WI38 (cell line): ENCODE measurements around the gene STH.

ENCODE experiments used
- H3K4me3 ChIP-seq: 2 replicates; pipeline ENCODE4 v1.5.1; 2011; ENCODE audit warnings: low read depth, mild to moderate bottlenecking, control low read depth, low read length
- TF ChIP-seq, protein P1 (sequence below): IDR thresholded peaks from 2 replicates; pipeline ENCODE4 v1.5.1; 2012; ENCODE audit warnings: low read depth, mild to moderate bottlenecking, control low read depth, low read length

The STH gene, protein sequence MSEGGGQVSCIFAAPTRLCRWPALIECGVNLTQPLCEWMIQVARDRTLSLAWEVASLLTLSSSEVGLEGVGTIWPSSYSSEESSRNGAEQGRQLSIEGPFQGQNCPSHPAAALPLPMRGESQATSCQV

DNA sequence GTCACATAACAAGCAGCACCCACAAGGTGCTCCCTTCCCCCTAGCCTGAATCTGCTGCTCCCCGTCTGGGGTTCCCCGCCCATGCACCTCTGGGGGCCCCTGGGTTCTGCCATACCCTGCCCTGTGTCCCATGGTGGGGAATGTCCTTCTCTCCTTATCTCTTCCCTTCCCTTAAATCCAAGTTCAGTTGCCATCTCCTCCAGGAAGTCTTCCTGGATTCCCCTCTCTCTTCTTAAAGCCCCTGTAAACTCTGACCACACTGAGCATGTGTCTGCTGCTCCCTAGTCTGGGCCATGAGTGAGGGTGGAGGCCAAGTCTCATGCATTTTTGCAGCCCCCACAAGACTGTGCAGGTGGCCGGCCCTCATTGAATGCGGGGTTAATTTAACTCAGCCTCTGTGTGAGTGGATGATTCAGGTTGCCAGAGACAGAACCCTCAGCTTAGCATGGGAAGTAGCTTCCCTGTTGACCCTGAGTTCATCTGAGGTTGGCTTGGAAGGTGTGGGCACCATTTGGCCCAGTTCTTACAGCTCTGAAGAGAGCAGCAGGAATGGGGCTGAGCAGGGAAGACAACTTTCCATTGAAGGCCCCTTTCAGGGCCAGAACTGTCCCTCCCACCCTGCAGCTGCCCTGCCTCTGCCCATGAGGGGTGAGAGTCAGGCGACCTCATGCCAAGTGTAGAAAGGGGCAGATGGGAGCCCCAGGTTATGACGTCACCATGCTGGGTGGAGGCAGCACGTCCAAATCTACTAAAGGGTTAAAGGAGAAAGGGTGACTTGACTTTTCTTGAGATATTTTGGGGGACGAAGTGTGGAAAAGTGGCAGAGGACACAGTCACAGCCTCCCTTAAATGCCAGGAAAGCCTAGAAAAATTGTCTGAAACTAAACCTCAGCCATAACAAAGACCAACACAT is at the start of gene STH:
Gene STH, plus strand, starts transcription at position 264 of the 913 bp plus-strand sequence. Its CDS starts 30 bp downstream, at position 294.
- TF ChIP-seq, protein P1, sequence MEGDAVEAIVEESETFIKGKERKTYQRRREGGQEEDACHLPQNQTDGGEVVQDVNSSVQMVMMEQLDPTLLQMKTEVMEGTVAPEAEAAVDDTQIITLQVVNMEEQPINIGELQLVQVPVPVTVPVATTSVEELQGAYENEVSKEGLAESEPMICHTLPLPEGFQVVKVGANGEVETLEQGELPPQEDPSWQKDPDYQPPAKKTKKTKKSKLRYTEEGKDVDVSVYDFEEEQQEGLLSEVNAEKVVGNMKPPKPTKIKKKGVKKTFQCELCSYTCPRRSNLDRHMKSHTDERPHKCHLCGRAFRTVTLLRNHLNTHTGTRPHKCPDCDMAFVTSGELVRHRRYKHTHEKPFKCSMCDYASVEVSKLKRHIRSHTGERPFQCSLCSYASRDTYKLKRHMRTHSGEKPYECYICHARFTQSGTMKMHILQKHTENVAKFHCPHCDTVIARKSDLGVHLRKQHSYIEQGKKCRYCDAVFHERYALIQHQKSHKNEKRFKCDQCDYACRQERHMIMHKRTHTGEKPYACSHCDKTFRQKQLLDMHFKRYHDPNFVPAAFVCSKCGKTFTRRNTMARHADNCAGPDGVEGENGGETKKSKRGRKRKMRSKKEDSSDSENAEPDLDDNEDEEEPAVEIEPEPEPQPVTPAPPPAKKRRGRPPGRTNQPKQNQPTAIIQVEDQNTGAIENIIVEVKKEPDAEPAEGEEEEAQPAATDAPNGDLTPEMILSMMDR: no peak

DNA sequence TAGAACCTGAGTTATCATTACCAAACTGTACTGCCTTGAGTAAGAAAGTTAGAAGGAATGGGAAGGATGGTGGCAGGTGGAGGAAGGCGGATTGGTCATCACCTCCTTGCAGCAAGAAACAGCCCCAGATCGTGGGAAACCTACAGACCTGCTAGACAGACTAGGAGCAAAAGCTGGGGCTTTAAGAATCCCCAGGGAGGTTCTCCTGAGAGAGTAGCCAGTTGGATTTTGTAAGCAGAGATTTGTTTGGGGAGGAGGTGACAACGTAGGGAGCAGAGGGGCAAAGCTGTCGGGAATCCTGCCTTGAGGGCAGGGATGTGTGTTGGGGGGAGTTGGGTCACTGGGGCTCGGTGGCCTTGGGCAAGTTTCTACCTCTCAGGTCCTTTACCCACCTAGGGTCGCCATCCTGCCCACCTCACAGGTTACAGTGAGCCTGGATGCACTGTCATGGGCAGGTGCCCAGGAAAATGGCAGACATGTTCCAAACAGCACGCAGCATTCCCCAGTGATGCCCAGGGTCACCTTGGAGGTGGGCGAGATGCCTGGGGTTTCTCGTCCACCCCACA is 49.2 kb upstream of the STH start:
- no peak overlapping the region for H3K4me3 ChIP-seq
- TF ChIP-seq, protein P1: no peak

More for the DNA sequence above, at the start of gene STH:
- no peak within 1 kb of the TSS for H3K4me3 ChIP-seq

DNA sequence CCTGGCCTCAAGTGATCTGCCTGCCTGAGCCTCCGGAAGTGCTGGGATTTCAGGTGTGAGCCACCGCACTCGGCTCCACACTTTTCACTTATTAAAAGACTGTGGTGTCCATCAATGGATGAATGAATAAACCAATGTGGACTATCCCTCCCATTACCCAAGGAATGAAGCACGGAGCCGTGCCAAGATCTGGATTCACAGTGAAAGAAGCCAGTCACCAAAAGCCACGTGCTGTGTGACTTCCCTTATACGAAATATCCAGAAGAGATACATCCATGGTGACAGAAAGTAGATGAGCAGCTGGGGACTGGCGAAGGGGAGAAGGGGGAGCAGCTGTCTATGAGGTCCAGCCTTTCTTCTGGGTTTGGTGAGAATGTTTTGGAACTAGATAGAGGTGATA is 48.2 kb upstream of the STH start:
- no peak overlapping the region for H3K4me3 ChIP-seq
- TF ChIP-seq, protein P1: no peak

DNA sequence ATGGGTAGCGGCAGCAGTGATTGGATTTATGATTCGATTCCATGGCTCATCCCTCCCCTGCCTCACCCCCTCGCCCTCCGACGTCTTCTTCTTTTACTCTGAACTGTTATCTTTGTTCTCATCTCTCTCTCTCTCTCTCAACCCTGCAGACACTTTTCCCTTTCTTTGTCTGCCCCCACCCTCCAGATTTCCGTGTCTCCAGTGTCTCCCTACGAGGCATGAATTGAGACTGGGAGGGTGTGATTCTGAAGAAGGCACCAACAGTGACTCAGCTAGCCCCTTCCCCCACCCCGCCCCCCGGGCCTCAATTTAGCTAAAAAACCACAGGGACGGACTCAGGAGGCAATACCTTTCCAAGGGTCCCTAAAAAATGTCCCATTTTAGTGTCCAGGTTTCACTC is 47.6 kb upstream of the STH start:
- TF ChIP-seq, protein P1: no peak

DNA sequence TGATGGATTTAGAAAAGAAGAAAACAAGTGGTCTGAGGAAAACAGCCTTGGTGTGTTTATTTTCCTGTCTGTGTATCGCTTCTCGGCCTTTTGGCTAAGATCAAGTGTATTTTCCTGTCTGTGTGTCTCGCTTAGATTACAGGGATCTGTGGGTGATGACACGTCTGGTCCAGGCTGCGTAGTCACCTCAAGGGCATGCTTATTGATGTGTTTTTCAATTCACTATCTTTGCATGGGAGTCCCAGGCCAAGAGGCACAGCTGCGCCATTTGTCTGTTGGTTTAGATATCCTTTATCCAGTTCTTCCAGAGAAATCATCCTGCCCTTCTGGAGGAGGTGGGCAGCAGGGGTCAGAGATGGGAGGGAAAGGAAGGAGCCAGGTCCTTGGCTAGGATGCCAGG is 47.1 kb upstream of the STH start:
- H3K4me3 ChIP-seq: no peak overlapping the region

More for the DNA sequence above, 47.6 kb upstream of the STH start:
- no peak overlapping the region for H3K4me3 ChIP-seq

DNA sequence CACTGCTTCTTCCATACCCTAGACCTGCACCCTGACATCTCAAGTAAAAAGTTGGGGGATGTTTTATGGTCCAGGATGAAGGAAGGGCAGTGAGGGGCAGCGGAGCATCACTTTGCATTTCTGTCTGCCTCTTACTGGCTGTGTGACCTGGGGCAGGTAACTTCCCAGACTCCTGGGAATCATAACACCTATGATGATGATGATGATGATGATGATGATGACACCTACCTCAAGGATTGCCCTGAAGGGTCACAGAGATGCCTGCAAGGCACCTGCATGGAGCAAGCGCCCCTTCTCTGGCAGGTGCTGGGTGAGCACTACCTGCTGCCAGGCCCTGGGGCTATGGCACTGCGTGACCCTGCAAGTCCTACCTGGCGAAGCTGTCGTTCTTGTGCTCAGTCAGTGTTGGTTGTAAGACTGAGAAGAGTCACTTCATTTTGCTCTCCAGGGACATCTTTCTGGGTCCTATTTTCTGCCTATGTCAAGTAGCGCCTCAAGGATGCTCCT is 46.2 kb upstream of the STH start:
- TF ChIP-seq, protein P1: no peak

More for the DNA sequence above, 47.1 kb upstream of the STH start:
- TF ChIP-seq, protein P1: no peak

More for the DNA sequence above, 46.2 kb upstream of the STH start:
- H3K4me3 ChIP-seq: no peak overlapping the region
